H1 (cell line): ENCODE results near the gene NTN4. TPM values are rescaled to one million over a fixed set of nuclear protein-coding genes. Genes with fewer than 3 reads are reported as not detected.

Experiments
- CTCF ChIA-PET: fragments of 300-600 bp; sonication (Branson Sonifier 250); formaldehyde crosslinking; loops from one replicate; lab custom pipeline; 2021; ENCODE audit not compliant: partially characterized antibody; lab: Charles Lee
- POLR2A ChIA-PET: fragments of 300-600 bp; sonication (Branson Sonifier 250); formaldehyde crosslinking; loops from one replicate; lab custom pipeline; 2021; ENCODE audit warnings: inconsistent platforms; ENCODE audit not compliant: partially characterized antibody; lab: Charles Lee
- DNase-seq, 2 experiments: peaks; one replicate each; pipeline versions ENCODE4 v3.0.0 to v3.0.0-alpha.2; 2010 to 2022; ENCODE audit warnings: low spot score in 2 of 2, low read depth in 1 of 2, mixed read lengths in 1 of 2
- FAIRE-seq: peaks from 2 replicates; lab custom pipeline; 2011; peaks lifted over from hg19 to GRCh38; lab: Jason Lieb, UNC
- H2AFZ ChIP-seq: 2 replicates; pipeline ENCODE4 v1.8.1; 2012; ENCODE audit warnings: low read length, inconsistent platforms
- H2AK5ac ChIP-seq: 2 replicates; pipeline ENCODE4 v1.6.1; 2013; ENCODE audit warnings: low read depth, low read length
- H2BK120ac ChIP-seq: replicated peaks from 2 replicates; pipeline ENCODE3; 2013; ENCODE audit warnings: low read depth, low read length, inconsistent platforms
- H2BK12ac ChIP-seq: 2 replicates; pipeline ENCODE4 v1.6.1; 2013; ENCODE audit warnings: low read depth, low read length
- H2BK15ac ChIP-seq: 2 replicates; pipeline ENCODE4 v1.6.1; 2013; ENCODE audit warnings: low read length
- H2BK20ac ChIP-seq: 2 replicates; pipeline ENCODE4 v1.6.1; 2013; ENCODE audit warnings: low read length
- H2BK5ac ChIP-seq: 2 replicates; pipeline ENCODE4 v1.6.1; 2013; ENCODE audit warnings: low read depth, low read length
- H3K14ac ChIP-seq: 2 replicates; pipeline ENCODE4 v1.6.1; 2013; ENCODE audit warnings: inconsistent platforms; ENCODE audit not compliant: insufficient read length
- H3K18ac ChIP-seq: 2 replicates; pipeline ENCODE4 v1.6.1; 2013; ENCODE audit warnings: low read length; ENCODE audit errors: extremely low read depth
- H3K23ac ChIP-seq: 2 replicates; pipeline ENCODE4 v1.6.1; 2013; ENCODE audit warnings: inconsistent platforms; ENCODE audit not compliant: insufficient read length
- H3K23me2 ChIP-seq: 2 replicates; pipeline ENCODE4 v1.6.1; 2013; ENCODE audit warnings: low read depth, low read length
- H3K27ac ChIP-seq: 2 replicates; pipeline ENCODE4 v1.6.1; 2011; ENCODE audit warnings: low read depth, low read length, inconsistent platforms
- H3K27me3 ChIP-seq, 4 experiments: replicated peaks in 1 of 4; 1 replicate in 1 of 4; 2 replicates in 3 of 4; pipeline versions ENCODE4 v1.6.1 to v1.8.1; 2011 to 2013; ENCODE audit warnings: low read length in 3 of 4, mild to moderate bottlenecking in 3 of 4, inconsistent platforms in 2 of 4, mixed read lengths in 2 of 4, moderate library complexity in 1 of 4; ENCODE audit not compliant: control insufficient read depth in 3 of 4, insufficient read depth in 3 of 4; ENCODE audit errors: extremely low read depth in 1 of 4
- H3K36me3 ChIP-seq, 4 experiments: 2 replicates each; pipeline versions ENCODE4 v1.6.1 to v1.8.1; 2011 to 2013; ENCODE audit warnings: mild to moderate bottlenecking in 4 of 4, low read length in 3 of 4, moderate library complexity in 2 of 4, control low read depth in 1 of 4, inconsistent platforms in 1 of 4; ENCODE audit not compliant: insufficient read depth in 4 of 4, control insufficient read depth in 2 of 4
- H3K4ac ChIP-seq: replicated peaks from 2 replicates; pipeline ENCODE3; 2013; ENCODE audit warnings: low read length, low read depth, mixed read lengths, inconsistent platforms; ENCODE audit not compliant: insufficient read length
- H3K4me1 ChIP-seq, 4 experiments: replicated peaks in 1 of 4; 1 replicate in 1 of 4; 2 replicates in 3 of 4; pipeline versions ENCODE4 v1.6.1 to v1.8.1; 2011 to 2013; ENCODE audit warnings: low read length in 3 of 4, inconsistent platforms in 2 of 4, mixed read lengths in 1 of 4; ENCODE audit not compliant: insufficient read depth in 4 of 4, control insufficient read depth in 3 of 4
- H3K4me2 ChIP-seq, 2 experiments: 2 replicates each; pipeline versions ENCODE4 v1.6.1 to v1.8.1; 2011 to 2013; ENCODE audit warnings: low read depth in 2 of 2, low read length in 2 of 2, control low read depth in 1 of 2, inconsistent platforms in 1 of 2, mild to moderate bottlenecking in 1 of 2; ENCODE audit not compliant: insufficient read depth in 1 of 2
- H3K4me3 ChIP-seq, 4 experiments: fragments of 200-600, 300-600 bp in 1 of 4; sonication (generic), shearing (Covaris generic), sonication (Bioruptor Twin) in 1 of 4; 2 replicates each; pipeline versions ENCODE4 v1.5.1 to v1.8.1; 2011 to 2016; ENCODE audit warnings: low read length in 4 of 4, low read depth in 3 of 4, control low read depth in 2 of 4, inconsistent platforms in 2 of 4, mild to moderate bottlenecking in 2 of 4, mixed read lengths in 1 of 4, moderate library complexity in 1 of 4; ENCODE audit not compliant: insufficient read depth in 2 of 4; ENCODE audit errors: extremely low read depth in 1 of 4
- H3K56ac ChIP-seq: replicated peaks from 2 replicates; pipeline ENCODE3; 2013; ENCODE audit warnings: low read depth, mild to moderate bottlenecking, mixed read lengths, low read length, inconsistent platforms; ENCODE audit not compliant: insufficient read length
- H3K79me1 ChIP-seq: 2 replicates; pipeline ENCODE4 v1.6.1; 2013; ENCODE audit warnings: low read depth, low read length, control low read depth
- H3K79me2 ChIP-seq, 2 experiments: 2 replicates each; pipeline versions ENCODE4 v1.6.1 to v1.8.1; 2012 to 2013; ENCODE audit warnings: low read length in 2 of 2, mild to moderate bottlenecking in 2 of 2, inconsistent platforms in 1 of 2; ENCODE audit not compliant: insufficient read depth in 2 of 2, control insufficient read depth in 1 of 2
- H3K9ac ChIP-seq, 4 experiments: replicated peaks in 1 of 4; 1 replicate in 1 of 4; 2 replicates in 3 of 4; pipeline versions ENCODE4 v1.6.1 to v1.8.1; 2011 to 2013; ENCODE audit warnings: low read depth in 3 of 4, low read length in 3 of 4, control low read depth in 2 of 4, mild to moderate bottlenecking in 2 of 4, moderate library complexity in 2 of 4, inconsistent platforms in 1 of 4; ENCODE audit errors: extremely low read depth in 1 of 4
- H3K9me3 ChIP-seq, 2 experiments: 2 replicates each; pipeline versions ENCODE4 v1.6.1 to v1.8.1; 2012 to 2013; ENCODE audit warnings: mild to moderate bottlenecking in 2 of 2, moderate library complexity in 2 of 2, control low read depth in 1 of 2, inconsistent platforms in 1 of 2, low read depth in 1 of 2, low read length in 1 of 2, mixed read lengths in 1 of 2; ENCODE audit not compliant: insufficient read depth in 2 of 2
- H4K20me1 ChIP-seq, 2 experiments: replicated peaks in 1 of 2; 2 replicates each; pipeline versions ENCODE3 to v1.8.1; 2011 to 2013; ENCODE audit warnings: inconsistent platforms in 2 of 2, low read length in 2 of 2, mild to moderate bottlenecking in 1 of 2; ENCODE audit not compliant: insufficient read depth in 2 of 2, control insufficient read depth in 1 of 2
- H4K5ac ChIP-seq: 2 replicates; pipeline ENCODE4 v1.6.1; 2013; ENCODE audit warnings: low read length, low read depth, mixed read lengths, inconsistent platforms; ENCODE audit not compliant: insufficient read length
- H4K8ac ChIP-seq: 2 replicates; pipeline ENCODE4 v1.8.0; 2013; ENCODE audit warnings: mild to moderate bottlenecking, moderate library complexity, low read length, inconsistent platforms; ENCODE audit not compliant: insufficient read depth; ENCODE audit errors: extremely low read depth
- H4K91ac ChIP-seq: replicated peaks from 2 replicates; pipeline ENCODE3; 2013; ENCODE audit warnings: low read length, mixed read lengths, inconsistent platforms; ENCODE audit not compliant: insufficient read length
- BACH1 ChIP-seq: IDR thresholded peaks from 2 replicates; pipeline ENCODE4 v1.6.1; 2012; ENCODE audit warnings: low read length, improper control_type of control experiment
- CREB1 ChIP-seq: IDR thresholded peaks from 2 replicates; pipeline ENCODE4 v1.6.1; 2012; ENCODE audit warnings: inconsistent platforms
- E2F6 ChIP-seq: IDR thresholded peaks from 2 replicates; pipeline ENCODE4 v1.6.1; 2012; ENCODE audit warnings: inconsistent platforms
- EZH2 ChIP-seq: fragments of 200-600 bp; sonication (generic); IDR thresholded peaks from 2 replicates; pipeline ENCODE4 v1.7.1; 2012; ENCODE audit warnings: low read depth, mild to moderate bottlenecking, moderate library complexity, low read length, inconsistent platforms; ENCODE audit not compliant: severe bottlenecking
- RNF2 ChIP-seq: fragments of 200-900, 300-1000 bp; sonication (generic); IDR thresholded peaks from 2 replicates; pipeline ENCODE4 v1.7.1; 2016; ENCODE audit warnings: borderline replicate concordance, low read depth, mild to moderate bottlenecking, antibody characterized with exemption, low read length; ENCODE audit not compliant: poor library complexity, severe bottlenecking; ENCODE audit errors: missing control alignments
- SIN3A ChIP-seq, 2 experiments: IDR thresholded peaks in 1 of 2; conservative IDR thresholded peaks in 1 of 2; 2 replicates each; pipeline ENCODE4 v1.6.1; 2011 to 2012; ENCODE audit warnings: low read length in 2 of 2, improper control_type of control experiment in 1 of 2, low read depth in 1 of 2, mild to moderate bottlenecking in 1 of 2
- SIRT6 ChIP-seq: IDR thresholded peaks from one replicate; pipeline ENCODE4 v1.7.1; 2012; ENCODE audit warnings: low read length, inconsistent platforms
- ZNF274 ChIP-seq: IDR thresholded peaks from 2 replicates; pipeline ENCODE4 v1.7.0; 2012; ENCODE audit warnings: low read length, borderline replicate concordance; ENCODE audit errors: extremely low read depth
- WGBS, 2 experiments: shearing (Covaris generic) in 1 of 2; methylation state at CpG; one replicate each; pipeline versions ENCODE4 v1.1.6 to v1.1.7; 2013 to 2015; ENCODE audit warnings: low lambda C conversion rate in 2 of 2, mixed read lengths in 2 of 2, inconsistent platforms in 1 of 2, low coverage in 1 of 2, missing lambda C conversion rate in 1 of 2; ENCODE audit not compliant: insufficient replicate concordance in 2 of 2, insufficient coverage in 1 of 2, insufficient read length in 1 of 2; ENCODE audit errors: extremely low coverage in 1 of 2, missing lambda C conversion rate in 1 of 2; 5-methylcytosine and 5-hydroxymethylcytosine counted together
- polyA plus RNA-seq, 7 experiments: library from polyadenylated mRNA; depleted of rRNA in 3 of 7; stranded (reverse) in 5 of 7; unstranded in 2 of 7; fragments of >200 nt in 5 of 7; fragments of 200-250 nt in 2 of 7; gene quantifications; 1 replicate in 5 of 7; 2 replicates in 1 of 7; 4 replicates in 1 of 7; pipeline versions ENCODE4 v1.2.1 to v1.2.3, GENCODE V29; 2011 to 2013; ENCODE audit warnings: missing spikeins in 2 of 7, mixed read lengths in 2 of 7
- total RNA-seq: library from RNA; stranded (reverse); fragmentation: NEBNext Ultra II Directional; extraction: Animal tissue kit (Norgen Biotek cat#: 25700); gene quantifications from 2 replicates; pipeline ENCODE4 v1.2.1, GENCODE V29; 2021
- TF ChIP-seq, protein P1 (sequence below): IDR thresholded peaks from 2 replicates; pipeline ENCODE4 v1.6.1; 2011; ENCODE audit warnings: low read length, improper control_type of control experiment

Gene NTN4
- total and polyA plus RNA-seq, 2 of the 8 experiments (the other 6 are each of a cell fraction or from before 2014, with no cell fraction given), result 0.74 to 1.3 TPM

GRCh38 chr12:95620171-95620570 lies 170.4 kb downstream of the NTN4 start:
- Histone ChIP-seq H3K4me3 (no peak overlapping the region), H4K5ac (no peak overlapping the region), H2AK5ac (no peak overlapping the region), H2BK12ac (0 out of 2 replicates have a peak overlapping the region, but pooled peaks have one; percentile 17), H3K18ac (no peak overlapping the region), H3K23ac (no peak overlapping the region), H3K14ac (no peak overlapping the region), H3K4me1 (peaks cover 0 to 11% (median 9%) of the 10 kb centered on the region in 4 experiments; a peak in 5 of 7 replicates), H2BK20ac (no peak overlapping the region), H2AFZ (no peak overlapping the region), H2BK15ac (no peak overlapping the region), H3K4me2 (no peak overlapping the region), H3K27ac (no peak overlapping the region), H4K91ac (no peak overlapping the region), H2BK120ac (no peak overlapping the region), H4K20me1 (no peaks in the 10 kb centered on the region), H3K27me3 (no peaks in the 10 kb centered on the region), H3K23me2 (no peaks in the 10 kb centered on the region), H4K8ac (no peak overlapping the region), H3K56ac (no peak overlapping the region), H3K79me1 (no peaks in the 10 kb centered on the region; the same call in 1 of the 2 replicates), H2BK5ac (no peak overlapping the region), H3K9ac (no peak overlapping the region), H3K79me2 (no peaks in the 10 kb centered on the region), H3K36me3 (no peaks in the 10 kb centered on the region), H3K4ac (no peak overlapping the region), H3K9me3 (no peaks in the 10 kb centered on the region)
- WGBS, 2 experiments, result 87% methylated on average over 4 of the region's 4 CpGs; no CpG with 5 or more reads in 1 of the 2 experiments
- DNase-seq (no peak), FAIRE-seq (no peak)
- TF ChIP-seq, protein P1, sequence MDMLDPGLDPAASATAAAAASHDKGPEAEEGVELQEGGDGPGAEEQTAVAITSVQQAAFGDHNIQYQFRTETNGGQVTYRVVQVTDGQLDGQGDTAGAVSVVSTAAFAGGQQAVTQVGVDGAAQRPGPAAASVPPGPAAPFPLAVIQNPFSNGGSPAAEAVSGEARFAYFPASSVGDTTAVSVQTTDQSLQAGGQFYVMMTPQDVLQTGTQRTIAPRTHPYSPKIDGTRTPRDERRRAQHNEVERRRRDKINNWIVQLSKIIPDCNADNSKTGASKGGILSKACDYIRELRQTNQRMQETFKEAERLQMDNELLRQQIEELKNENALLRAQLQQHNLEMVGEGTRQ, result no peak
- TF ChIP-seq BACH1, result no peak
- TF ChIP-seq SIN3A (conservative IDR thresholded peaks at IDR 0.05 in 1 of 2, IDR thresholded peaks at IDR 0.05 in 1 of 2; ENCODE audit: low read depth in 1 of 2, low read length in 2 of 2), result no peak
- no peak for TF ChIP-seq EZH2
- TF ChIP-seq RNF2, result no peak
- no peak for TF ChIP-seq E2F6
- TF ChIP-seq ZNF274, result no peak
- no peak for TF ChIP-seq SIRT6
- TF ChIP-seq CREB1, result no peak
- CTCF ChIA-PET, result interaction anchor here (1.0 to 1.4 kb wide), 4 partner anchors 9 to 379 kb away, joined by 3 to 4 read pairs (median 3); no protein-coding TSS in a partner anchor
- POLR2A ChIA-PET, result no interaction called here
